Fibroblast of villous mesenchyme (primary cell): ENCODE results near the gene CSMD2. TPM values are rescaled to one million over a fixed set of nuclear protein-coding genes. Genes with fewer than 3 reads are reported as not detected.

Experiments
- DNase-seq: peaks from one replicate; pipeline ENCODE4 v3.0.0-alpha.2; 2010; ENCODE audit warnings: low read depth
- H3K4me3 ChIP-seq: 2 replicates; pipeline ENCODE4 v1.5.1; 2011; ENCODE audit warnings: low read depth, mild to moderate bottlenecking, low read length
- CTCF ChIP-seq: IDR thresholded peaks from 2 replicates; pipeline ENCODE4 v1.5.1; 2012; ENCODE audit warnings: low read depth, mild to moderate bottlenecking, low read length; ENCODE audit not compliant: insufficient read depth
- total RNA-seq: library from RNA; depleted of rRNA; stranded (reverse); fragments of >200 nt; gene quantifications from 2 replicates; pipeline ENCODE4 v1.2.3, GENCODE V29; 2012

The CSMD2 gene
- total RNA-seq, 1 donor, result 3.0 TPM

GRCh38 chr1:33819290-33819912, 345.6 kb downstream of the CSMD2 start:
- no peak overlapping the region for H3K4me3 ChIP-seq
- no peak for DNase-seq
- no peak for TF ChIP-seq CTCF

- no peak for TF ChIP-seq CTCF
- DNase-seq, result no peak
- no peak overlapping the region for H3K4me3 ChIP-seq
Measured at GRCh38 chr1:33818071-33818470, 347.0 kb downstream of the CSMD2 start.

- no peak overlapping the region for H3K4me3 ChIP-seq
- DNase-seq, result peak; percentile 22
- TF ChIP-seq CTCF, result no peak
Measured at GRCh38 chr1:33815061-33815460, 350.0 kb downstream of the CSMD2 start.

GRCh38 chr1:33814166-33814565, 350.9 kb downstream of the CSMD2 start:
- H3K4me3 ChIP-seq, result no peak overlapping the region
- TF ChIP-seq CTCF, result no peak
- DNase-seq, result no peak

- TF ChIP-seq CTCF, result no peak
- H3K4me3 ChIP-seq, result no peak overlapping the region
- no peak for DNase-seq
Measured at GRCh38 chr1:33810571-33810970, 354.5 kb downstream of the CSMD2 start.

- H3K4me3 ChIP-seq, result no peak overlapping the region
- DNase-seq, result no peak
- TF ChIP-seq CTCF, result no peak
Measured at GRCh38 chr1:33805988-33806387, 359.0 kb downstream of the CSMD2 start.

GRCh38 chr1:33802268-33802667, 362.8 kb downstream of the CSMD2 start:
- H3K4me3 ChIP-seq, result no peak overlapping the region
- no peak for DNase-seq
- no peak for TF ChIP-seq CTCF
